ENCODE data around the gene PRDM16. TPM values are rescaled to one million over a fixed set of nuclear protein-coding genes. Genes with fewer than 3 reads are reported as not detected.
"Not testable (repeated sequence)": the region's sequence is repeated elsewhere in the genome, so short reads cannot be mapped to it uniquely, and the experiment has no call there.

PRDM16 gene
- total RNA-seq, 1 donor from 2014 or later, result 0.07 TPM

DNA sequence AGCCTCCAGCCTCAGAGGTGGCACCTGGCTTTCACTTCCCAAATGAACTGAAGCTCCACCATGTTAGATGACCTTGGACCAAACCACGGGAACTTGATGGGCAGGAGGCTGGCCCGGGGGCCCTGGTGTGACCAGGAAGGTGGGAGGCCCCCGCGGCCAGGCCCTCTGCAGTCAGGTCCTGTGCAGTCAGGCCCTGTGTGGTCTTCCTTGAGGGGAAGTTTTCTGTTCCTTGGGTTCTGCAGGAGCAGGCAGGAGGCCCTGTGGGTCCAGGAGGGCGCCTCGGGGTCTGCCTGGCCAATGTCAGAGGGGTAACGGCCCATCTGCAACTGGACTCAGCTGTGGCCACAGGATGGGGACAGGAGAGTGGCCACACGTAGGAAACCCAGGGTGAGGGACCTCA, 13.0 kb downstream of the PRDM16 start:
- intact Hi-C loops (cut with micrococcal nuclease), result no loop called here

- intact Hi-C loops (cut with micrococcal nuclease), result no loop called here
Observed at GRCh38 chr1:3082571-3083516, 13.8 kb downstream of the PRDM16 start.

- intact Hi-C loops (cut with micrococcal nuclease), result no loop called here
Observed at GRCh38 chr1:3084154-3084553, 15.2 kb downstream of the PRDM16 start.

DNA sequence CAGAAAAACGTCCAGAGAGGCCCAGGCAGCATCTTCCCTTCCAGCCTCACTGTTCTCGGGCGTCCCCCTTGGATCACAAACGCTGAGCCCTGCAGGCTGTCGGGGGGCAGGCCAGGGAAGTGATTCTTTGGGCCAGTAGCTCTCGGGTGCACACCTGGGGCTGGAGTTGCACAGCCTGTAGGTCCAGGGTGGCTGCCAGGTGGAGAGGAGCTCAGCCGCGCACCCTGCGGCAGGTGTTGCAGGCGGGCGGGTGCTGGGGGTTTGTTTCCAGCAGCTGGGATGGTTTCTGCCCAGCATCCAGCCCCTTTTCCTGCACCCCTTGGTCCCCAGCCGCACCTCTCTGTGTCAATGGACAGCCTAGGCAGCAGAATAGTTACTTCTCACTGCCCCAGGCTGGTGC, 15.7 kb downstream of the PRDM16 start:
- intact Hi-C loops (cut with micrococcal nuclease), result no loop called here

DNA sequence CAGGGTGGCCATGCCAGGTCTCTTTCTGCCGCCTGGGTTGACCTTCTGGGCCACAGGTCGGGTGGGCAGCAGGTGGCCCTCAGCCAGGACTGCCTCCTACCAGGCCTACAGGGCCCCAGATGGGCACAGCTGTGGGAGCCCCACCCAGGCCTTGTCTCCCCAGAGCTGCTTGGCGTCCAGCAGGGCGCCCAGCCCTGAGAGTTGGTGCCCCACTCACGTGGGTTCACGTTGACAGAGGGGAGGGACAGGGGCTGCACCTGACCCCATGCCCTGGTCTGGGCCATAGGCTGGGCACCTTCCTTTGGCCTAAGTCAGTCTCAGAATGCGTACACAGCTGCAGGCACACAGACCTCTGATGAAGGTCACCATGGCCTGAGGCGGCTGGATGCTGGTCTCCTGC, 16.7 kb downstream of the PRDM16 start:
- intact Hi-C loops (cut with micrococcal nuclease), result no loop called here

DNA sequence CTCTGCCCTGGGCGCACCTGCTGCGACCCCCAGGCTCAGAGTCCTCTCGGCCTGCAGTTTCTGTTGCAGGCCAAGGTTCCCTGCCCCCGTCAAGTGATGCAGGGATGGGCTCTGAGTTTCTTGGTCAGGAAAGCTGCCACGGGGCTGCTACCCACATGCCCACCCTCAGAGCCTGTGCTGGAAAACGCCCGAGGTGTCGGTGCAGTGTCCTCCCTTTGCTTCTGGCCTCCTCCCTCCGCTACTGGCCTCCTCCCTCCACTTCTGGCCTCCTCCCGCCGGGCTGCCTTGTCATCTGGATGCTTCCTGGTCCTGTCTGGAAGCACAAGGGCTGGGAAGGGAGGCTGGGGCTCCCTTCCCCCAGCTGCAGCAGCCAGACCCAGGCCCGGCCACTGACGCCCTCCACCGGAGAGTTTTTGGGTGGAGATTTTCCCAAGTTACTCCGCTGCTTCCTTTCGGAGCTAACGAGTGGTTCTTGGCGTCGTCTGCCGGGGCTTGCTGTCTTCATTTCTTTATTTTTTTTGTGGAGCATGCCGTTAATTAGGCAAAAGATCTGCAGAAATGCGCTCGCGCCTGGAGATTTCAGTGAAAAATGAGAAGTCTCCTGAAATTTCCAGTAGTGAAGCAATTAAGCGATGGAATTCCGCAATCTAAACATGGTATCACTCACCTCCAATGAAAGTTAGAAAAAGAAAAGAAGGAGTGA, 17.4 kb downstream of the PRDM16 start:
- intact Hi-C loops (cut with micrococcal nuclease), result no loop called here

GRCh38 chr1:3087049-3087448, 18.0 kb downstream of the PRDM16 start:
- intact Hi-C loops (cut with micrococcal nuclease), result no loop called here

GRCh38 chr1:3087946-3088668, 19.1 kb downstream of the PRDM16 start:
- intact Hi-C loops (cut with micrococcal nuclease), result not testable (repeated sequence)

- intact Hi-C loops (cut with micrococcal nuclease), result no loop called here
Observed at GRCh38 chr1:3089490-3089889, 20.5 kb downstream of the PRDM16 start.

DNA sequence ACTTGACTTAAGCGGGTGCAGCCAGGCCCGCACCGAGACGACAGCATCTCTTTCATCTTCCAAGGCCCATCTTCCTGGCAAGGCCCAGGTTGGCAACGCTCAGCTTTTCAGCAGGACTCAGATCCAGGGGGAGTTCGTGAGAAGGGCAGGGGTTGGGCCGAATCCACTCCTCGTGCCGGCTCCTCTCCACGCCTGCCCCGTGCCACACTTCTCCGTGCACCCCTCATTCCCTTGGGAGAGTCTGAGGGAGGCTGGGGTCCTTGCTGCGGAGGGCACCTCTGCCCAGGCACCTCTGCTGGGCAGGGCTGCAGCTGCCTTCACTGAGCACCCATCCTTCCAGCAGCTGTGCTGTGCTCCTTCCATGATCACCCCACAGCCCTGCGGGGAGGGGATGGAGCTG, 22.3 kb downstream of the PRDM16 start:
- intact Hi-C loops (cut with micrococcal nuclease), result no loop called here

- intact Hi-C loops (cut with micrococcal nuclease), result no loop called here
Observed at GRCh38 chr1:3092530-3092929, 23.5 kb downstream of the PRDM16 start.

- intact Hi-C loops (cut with micrococcal nuclease), result no loop called here
Observed at GRCh38 chr1:3093898-3094626, 25.1 kb downstream of the PRDM16 start.

DNA sequence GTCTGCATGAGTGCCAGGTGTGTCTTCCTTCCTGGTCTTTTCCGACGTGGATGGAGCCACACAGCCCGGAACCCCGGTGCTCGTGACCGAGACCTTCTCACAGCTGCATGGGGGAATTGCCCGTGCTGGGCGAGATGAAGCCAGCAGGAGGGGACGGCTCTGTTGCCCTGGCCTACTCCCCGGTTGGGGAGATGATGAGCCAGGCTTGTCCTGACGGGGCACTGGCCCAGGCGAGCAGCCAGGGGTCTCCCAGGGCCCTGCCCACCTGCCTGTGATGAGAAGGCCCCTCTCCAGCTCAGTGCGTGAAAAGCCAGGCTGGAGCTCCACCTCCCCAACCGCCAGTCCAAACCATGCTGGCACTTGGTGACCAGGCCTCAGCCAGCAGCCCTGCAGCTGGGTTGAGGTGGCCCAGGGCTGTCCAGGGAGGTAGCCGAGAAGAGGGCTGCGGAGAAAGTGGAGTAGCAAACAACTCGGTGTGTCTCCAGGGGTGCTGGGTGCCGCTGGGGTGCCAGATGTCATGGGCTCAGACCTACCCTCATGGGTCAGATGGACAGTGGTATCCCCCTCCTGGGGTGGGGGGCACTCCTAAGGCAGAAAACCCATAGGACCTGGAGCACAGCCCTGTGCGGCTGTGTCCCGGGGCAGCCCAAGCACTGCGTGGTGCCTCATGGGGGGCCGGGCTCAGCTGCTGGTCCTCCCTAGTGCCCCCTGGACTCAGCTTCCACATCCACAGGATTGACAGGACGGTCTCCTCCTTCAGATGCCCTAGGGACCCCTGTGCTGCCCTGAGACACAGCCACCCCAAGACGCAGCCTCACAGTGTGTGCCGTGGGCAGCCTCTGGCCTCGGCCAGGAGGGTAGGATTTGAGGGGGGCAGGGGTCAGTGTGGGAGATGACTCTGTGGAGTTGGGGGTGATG, 26.1 kb downstream of the PRDM16 start:
- intact Hi-C loops (cut with micrococcal nuclease), result no loop called here

GRCh38 chr1:3096345-3096744, 27.3 kb downstream of the PRDM16 start:
- intact Hi-C loops (cut with micrococcal nuclease), result no loop called here

GRCh38 chr1:3097231-3097630, 28.2 kb downstream of the PRDM16 start:
- intact Hi-C loops (cut with micrococcal nuclease), result no loop called here

GRCh38 chr1:3097861-3098260, 28.9 kb downstream of the PRDM16 start:
- intact Hi-C loops (cut with micrococcal nuclease), result no loop called here

GRCh38 chr1:3099861-3100260, 30.9 kb downstream of the PRDM16 start:
- intact Hi-C loops (cut with micrococcal nuclease), result no loop called here

- intact Hi-C loops (cut with micrococcal nuclease), result no loop called here
Observed at GRCh38 chr1:3101124-3101939, 32.3 kb downstream of the PRDM16 start.

GRCh38 chr1:3102641-3103040, 33.6 kb downstream of the PRDM16 start:
- intact Hi-C loops (cut with micrococcal nuclease), result no loop called here

All from T-helper 1 cell treated with Interleukin-12 subunit alpha and Interleukin-12 subunit beta and Interleukin-4 antibody, amounts not matched to agents 30 ng/mL and 1 ng/mL, for 36 hours (primary cell).